ENCODE measurements around the gene MYBPC2.

MYBPC2 gene

DNA sequence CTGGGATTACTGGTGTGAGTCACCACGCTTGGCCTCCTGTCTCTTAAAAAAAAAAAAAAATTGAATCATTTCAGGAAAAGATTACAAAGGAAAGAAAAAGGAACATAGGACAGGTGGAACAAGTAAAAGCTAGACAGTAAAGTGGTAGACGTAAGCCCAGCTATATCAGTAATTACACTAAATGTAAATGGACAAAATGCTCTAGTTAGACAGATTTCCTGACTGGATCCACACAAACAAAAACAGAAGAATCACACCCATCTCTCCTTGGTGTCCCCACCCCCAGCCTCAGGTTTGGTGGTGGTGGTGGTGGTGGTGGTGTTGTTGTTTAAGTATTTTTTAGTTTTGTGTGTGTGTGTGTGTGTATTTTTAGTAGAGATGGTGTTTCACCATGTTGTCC, 20.3 kb upstream of the MYBPC2 start:
- in situ Hi-C loops (cut with MboI; ENCODE audit: low sequenced_read_pairs, unreplicated experiment) = no loop called here
- no peak for DNase-seq (ENCODE audit: low spot score)
- TF ChIP-seq, protein P1, sequence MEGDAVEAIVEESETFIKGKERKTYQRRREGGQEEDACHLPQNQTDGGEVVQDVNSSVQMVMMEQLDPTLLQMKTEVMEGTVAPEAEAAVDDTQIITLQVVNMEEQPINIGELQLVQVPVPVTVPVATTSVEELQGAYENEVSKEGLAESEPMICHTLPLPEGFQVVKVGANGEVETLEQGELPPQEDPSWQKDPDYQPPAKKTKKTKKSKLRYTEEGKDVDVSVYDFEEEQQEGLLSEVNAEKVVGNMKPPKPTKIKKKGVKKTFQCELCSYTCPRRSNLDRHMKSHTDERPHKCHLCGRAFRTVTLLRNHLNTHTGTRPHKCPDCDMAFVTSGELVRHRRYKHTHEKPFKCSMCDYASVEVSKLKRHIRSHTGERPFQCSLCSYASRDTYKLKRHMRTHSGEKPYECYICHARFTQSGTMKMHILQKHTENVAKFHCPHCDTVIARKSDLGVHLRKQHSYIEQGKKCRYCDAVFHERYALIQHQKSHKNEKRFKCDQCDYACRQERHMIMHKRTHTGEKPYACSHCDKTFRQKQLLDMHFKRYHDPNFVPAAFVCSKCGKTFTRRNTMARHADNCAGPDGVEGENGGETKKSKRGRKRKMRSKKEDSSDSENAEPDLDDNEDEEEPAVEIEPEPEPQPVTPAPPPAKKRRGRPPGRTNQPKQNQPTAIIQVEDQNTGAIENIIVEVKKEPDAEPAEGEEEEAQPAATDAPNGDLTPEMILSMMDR (IDR thresholded peaks at IDR 0.05; ENCODE audit: borderline replicate concordance, control extremely low read depth, extremely low read depth, insufficient read depth, missing control alignments) = no peak

DNA sequence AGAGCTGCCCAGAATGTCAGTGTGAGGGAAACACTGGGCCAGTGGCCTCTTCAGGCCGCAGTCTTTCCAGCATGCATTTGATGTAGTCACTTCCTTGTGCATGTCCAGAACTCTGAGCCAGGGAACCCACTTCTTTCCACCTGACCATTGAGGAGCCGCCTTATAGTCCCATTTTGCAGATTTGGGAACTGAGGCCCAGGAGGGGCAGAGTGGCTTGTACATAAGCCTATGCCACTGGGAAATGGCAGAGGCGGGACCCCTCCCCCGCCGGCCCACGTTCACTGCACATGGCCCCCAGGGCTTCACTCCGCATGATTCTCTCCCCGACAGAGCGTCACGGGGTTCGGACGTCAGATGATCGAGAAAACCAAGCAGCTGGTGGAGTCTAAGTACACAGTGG, 19.6 kb upstream of the MYBPC2 start:
- in situ Hi-C loops (cut with MboI; ENCODE audit: low sequenced_read_pairs, unreplicated experiment) = no loop called here
- no peak for DNase-seq (ENCODE audit: low spot score)
- TF ChIP-seq, protein P1 (IDR thresholded peaks at IDR 0.05; ENCODE audit: borderline replicate concordance, control extremely low read depth, extremely low read depth, insufficient read depth, missing control alignments) = no peak

DNA sequence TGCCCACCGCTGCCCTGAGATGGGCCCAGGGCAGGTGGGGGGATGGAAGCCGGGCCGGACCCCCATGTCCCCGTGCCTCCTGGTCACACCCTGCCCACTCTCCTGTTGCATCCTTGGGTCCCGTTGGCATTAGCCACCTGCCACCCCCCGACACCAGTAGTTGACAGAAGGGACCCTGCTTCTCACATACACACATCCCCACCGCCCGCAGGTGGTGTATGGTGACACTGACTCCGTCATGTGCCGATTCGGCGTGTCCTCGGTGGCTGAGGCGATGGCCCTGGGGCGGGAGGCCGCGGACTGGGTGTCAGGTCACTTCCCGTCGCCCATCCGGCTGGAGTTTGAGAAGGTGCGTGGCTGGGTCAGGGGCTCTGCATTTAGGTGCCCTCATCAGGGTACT, 19.2 kb upstream of the MYBPC2 start:
- no peak for DNase-seq (ENCODE audit: low spot score)
- in situ Hi-C loops (cut with MboI; ENCODE audit: low sequenced_read_pairs, unreplicated experiment) = no loop called here
- TF ChIP-seq, protein P1 (IDR thresholded peaks at IDR 0.05; ENCODE audit: borderline replicate concordance, control extremely low read depth, extremely low read depth, insufficient read depth, missing control alignments) = no peak

DNA sequence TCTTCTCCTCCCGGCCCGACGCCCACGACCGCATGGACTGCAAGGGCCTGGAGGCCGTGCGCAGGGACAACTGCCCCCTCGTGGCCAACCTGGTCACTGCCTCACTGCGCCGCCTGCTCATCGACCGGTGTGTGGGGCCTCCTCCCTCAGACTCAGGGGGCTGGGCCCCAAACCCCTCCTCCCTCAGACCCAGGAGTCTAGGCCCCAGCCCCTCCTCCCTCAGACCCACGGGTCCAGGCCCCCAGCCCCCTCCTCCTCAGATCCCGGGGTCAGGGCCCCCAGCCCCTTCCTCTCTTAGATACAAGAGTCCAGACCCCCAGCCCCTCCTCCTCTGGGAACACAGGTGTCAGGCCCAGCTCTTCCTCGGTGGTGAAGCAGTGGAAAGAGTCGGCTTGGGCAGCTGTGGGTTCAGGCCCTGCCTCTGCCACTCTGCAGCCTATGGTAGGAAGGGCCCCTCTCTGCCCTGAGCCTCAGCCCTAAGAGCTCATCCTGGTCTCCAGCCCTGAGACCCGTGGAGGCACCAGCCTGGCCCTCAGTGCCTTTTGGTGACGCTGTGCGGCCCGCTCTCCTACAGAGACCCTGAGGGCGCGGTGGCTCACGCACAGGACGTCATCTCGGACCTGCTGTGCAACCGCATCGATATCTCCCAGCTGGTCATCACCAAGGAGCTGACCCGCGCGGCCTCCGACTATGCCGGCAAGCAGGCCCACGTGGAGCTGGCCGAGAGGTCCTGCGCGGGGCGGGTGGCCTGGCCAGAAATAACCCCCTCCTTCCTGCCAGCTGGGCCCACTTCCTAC, 17.6 kb upstream of the MYBPC2 start:
- TF ChIP-seq, protein P1 (IDR thresholded peaks at IDR 0.05; ENCODE audit: borderline replicate concordance, control extremely low read depth, extremely low read depth, insufficient read depth, missing control alignments) = peak; percentile 96
- peak; percentile 94 for DNase-seq (ENCODE audit: low spot score)
- in situ Hi-C loops (cut with MboI; ENCODE audit: low sequenced_read_pairs, unreplicated experiment) = no loop called here

- in situ Hi-C loops (cut with MboI; ENCODE audit: low sequenced_read_pairs, unreplicated experiment) = no loop called here
- peak; percentile 96 for DNase-seq (ENCODE audit: low spot score)
- TF ChIP-seq, protein P1 (IDR thresholded peaks at IDR 0.05; ENCODE audit: borderline replicate concordance, control extremely low read depth, extremely low read depth, insufficient read depth, missing control alignments) = no peak
These were observed 17.0 kb upstream of the MYBPC2 start for GRCh38 chr19:50415661-50416033.

GRCh38 chr19:50416034-50416977, 16.4 kb upstream of the MYBPC2 start:
- in situ Hi-C loops (cut with MboI; ENCODE audit: low sequenced_read_pairs, unreplicated experiment) = no loop called here
- TF ChIP-seq, protein P1 (IDR thresholded peaks at IDR 0.05; ENCODE audit: borderline replicate concordance, control extremely low read depth, extremely low read depth, insufficient read depth, missing control alignments) = no peak
- DNase-seq (ENCODE audit: low spot score) = no peak

Data from GM13976 (cell line).